Endothelial cell of umbilical vein (primary cell): ENCODE results near the gene OR2A7. TPM values are rescaled to one million over a fixed set of nuclear protein-coding genes. Genes with fewer than 3 reads are reported as not detected.
"Not testable (repeated sequence)": the region's sequence is repeated elsewhere in the genome, so short reads cannot be mapped to it uniquely, and the experiment has no call there.

Experiments used
- BruUV-seq: library from RNA; stranded (reverse); fragments of 400-500 nt; replicated peaks from 2 replicates; lab custom pipeline; 2021; lab: Mats Ljungman, UMichigan
- CTCF ChIA-PET: fragments of 300-600, 350-600 bp; sonication (Branson Sonifier 250); formaldehyde crosslinking; loops from one replicate; lab custom pipeline; 2021; ENCODE audit warnings: antibody characterized with exemption, inconsistent platforms; lab: Charles Lee
- POLR2A ChIA-PET: fragments of 300-600, 350-600 bp; sonication (Branson Sonifier 250); formaldehyde crosslinking; loops from one replicate; lab custom pipeline; 2021; ENCODE audit warnings: antibody characterized with exemption, inconsistent platforms; lab: Charles Lee
- DNase-seq: peaks from one replicate; pipeline ENCODE4 v3.0.0-alpha.2; 2011; ENCODE audit warnings: low read depth, low spot score
- FAIRE-seq: peaks from 2 replicates; lab custom pipeline; 2011; peaks lifted over from hg19 to GRCh38; lab: Jason Lieb, UNC
- H2AFZ ChIP-seq: 2 replicates; pipeline ENCODE4 v1.6.0; 2012; ENCODE audit warnings: low read depth, low read length, control low read depth, inconsistent platforms
- H3K27ac ChIP-seq: 2 replicates; pipeline ENCODE4 v1.5.1; 2011; ENCODE audit warnings: low read depth, mild to moderate bottlenecking, control low read depth, low read length, moderate library complexity; ENCODE audit not compliant: insufficient read depth
- H3K27me3 ChIP-seq, 2 experiments: 2 replicates each; pipeline versions ENCODE4 v1.6.0 to v1.6.1; 2011; ENCODE audit warnings: low read length in 2 of 2, mixed read lengths in 1 of 2; ENCODE audit not compliant: control insufficient read depth in 2 of 2, insufficient read depth in 2 of 2
- H3K36me3 ChIP-seq, 2 experiments: 2 replicates in 1 of 2; 3 replicates in 1 of 2; pipeline ENCODE4 v1.5.1; 2011; ENCODE audit warnings: low read length in 2 of 2, mild to moderate bottlenecking in 1 of 2, moderate library complexity in 1 of 2; ENCODE audit not compliant: control insufficient read depth in 2 of 2, insufficient read depth in 2 of 2; ENCODE audit errors: extremely low read depth in 1 of 2
- H3K4me1 ChIP-seq: 3 replicates; pipeline ENCODE4 v1.5.1; 2011; ENCODE audit warnings: mild to moderate bottlenecking, low read length; ENCODE audit not compliant: control insufficient read depth, insufficient read depth; ENCODE audit errors: extremely low read depth
- H3K4me2 ChIP-seq: 2 replicates; pipeline ENCODE4 v1.6.1; 2011; ENCODE audit warnings: low read length, control low read depth, mixed read lengths; ENCODE audit not compliant: insufficient read depth
- H3K4me3 ChIP-seq, 3 experiments: fragments of 200-600 bp in 1 of 3; sonication (generic), shearing (Covaris generic) in 1 of 3; replicated peaks in 1 of 3; 2 replicates each; pipeline ENCODE4 v1.5.1; 2011 to 2016; ENCODE audit warnings: control low read depth in 3 of 3, low read length in 3 of 3, mild to moderate bottlenecking in 2 of 3, inconsistent platforms in 1 of 3, low read depth in 1 of 3, moderate library complexity in 1 of 3; ENCODE audit not compliant: insufficient read depth in 1 of 3
- H3K79me2 ChIP-seq: 2 replicates; pipeline ENCODE4 v1.6.0; 2012; ENCODE audit warnings: low read length, inconsistent platforms; ENCODE audit not compliant: control insufficient read depth, insufficient read depth
- H3K9ac ChIP-seq: replicated peaks from 2 replicates; pipeline ENCODE3; 2011; ENCODE audit warnings: low read length, control low read depth; ENCODE audit not compliant: insufficient read depth; ENCODE audit errors: extremely low read depth
- H3K9me1 ChIP-seq: replicated peaks from 3 replicates; pipeline ENCODE4 v1.6.0; 2011; ENCODE audit warnings: mild to moderate bottlenecking, low read length; ENCODE audit not compliant: control insufficient read depth, insufficient read depth; ENCODE audit errors: extremely low read depth
- H3K9me3 ChIP-seq: replicated peaks from 2 replicates; pipeline ENCODE4 v1.5.1; 2012; ENCODE audit warnings: low read length, inconsistent platforms; ENCODE audit not compliant: control insufficient read depth, insufficient read depth
- H4K20me1 ChIP-seq: replicated peaks from 2 replicates; pipeline ENCODE3; 2011; ENCODE audit warnings: mild to moderate bottlenecking, low read length; ENCODE audit not compliant: control insufficient read depth, insufficient read depth; ENCODE audit errors: extremely low read depth
- dilution Hi-C: fragments of 300-500 bp; cut with MboI; formaldehyde crosslinking; loops from one replicate; pipeline ENCODE4 v1.15.0; 2019; ENCODE audit warnings: low sequenced_read_pairs; ENCODE audit not compliant: extremely low pct_ligation_motif_present
- intact Hi-C: fragments of 100-400 bp; cut with micrococcal nuclease; formaldehyde crosslinking; loops from one replicate; pipeline ENCODE4 v1.10.0; 2022
- polyA plus RNA-seq, 4 experiments: library from polyadenylated mRNA; depleted of rRNA in 3 of 4; stranded (reverse) in 3 of 4; unstranded in 1 of 4; fragments of >200 nt; gene quantifications; 2 replicates each; pipeline versions ENCODE4 v1.2.1 to v1.2.3, GENCODE V29; 2011 to 2012; ENCODE audit warnings: missing spikeins in 1 of 4
- total RNA-seq: library from RNA; stranded (reverse); gene quantifications from 2 replicates; pipeline ENCODE4 v1.2.3, GENCODE V29; 2021

Gene OR2A7
- total and polyA plus RNA-seq, 2 donors (not counting 3 experiments of a cell fraction or from before 2014, with no cell fraction given): 0.33 TPM; not detected in 1

DNA sequence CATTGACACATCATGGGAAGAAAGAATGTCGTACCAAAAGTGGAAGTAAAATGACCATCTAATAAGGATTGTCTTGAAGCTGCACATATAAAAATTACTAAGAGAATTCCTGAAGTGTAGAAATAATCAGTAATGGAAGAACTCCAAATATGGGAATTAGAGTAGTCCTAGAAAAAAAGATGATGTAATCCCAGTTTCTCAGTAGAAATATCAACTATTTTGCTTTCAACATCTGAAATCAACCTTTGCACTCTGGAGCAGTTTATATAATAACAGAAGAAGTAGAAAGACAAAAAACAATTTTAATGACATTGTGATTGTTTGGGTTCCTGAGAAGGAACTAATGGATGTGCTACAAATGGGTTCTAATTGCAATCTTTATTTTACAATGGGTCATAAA, 31.6 kb downstream of the OR2A7 start:
- H3K4me3 ChIP-seq, H2AFZ ChIP-seq, BruUV-seq, H4K20me1 ChIP-seq, DNase-seq, H3K9me1 ChIP-seq, FAIRE-seq, H3K27me3 ChIP-seq, H3K9me3 ChIP-seq, H3K9ac ChIP-seq, H3K36me3 ChIP-seq, POLR2A ChIA-PET, H3K79me2 ChIP-seq, CTCF ChIA-PET, dilution Hi-C loops, H3K27ac ChIP-seq, H3K4me1 ChIP-seq, H3K4me2 ChIP-seq, intact Hi-C loops: not testable (repeated sequence)

DNA sequence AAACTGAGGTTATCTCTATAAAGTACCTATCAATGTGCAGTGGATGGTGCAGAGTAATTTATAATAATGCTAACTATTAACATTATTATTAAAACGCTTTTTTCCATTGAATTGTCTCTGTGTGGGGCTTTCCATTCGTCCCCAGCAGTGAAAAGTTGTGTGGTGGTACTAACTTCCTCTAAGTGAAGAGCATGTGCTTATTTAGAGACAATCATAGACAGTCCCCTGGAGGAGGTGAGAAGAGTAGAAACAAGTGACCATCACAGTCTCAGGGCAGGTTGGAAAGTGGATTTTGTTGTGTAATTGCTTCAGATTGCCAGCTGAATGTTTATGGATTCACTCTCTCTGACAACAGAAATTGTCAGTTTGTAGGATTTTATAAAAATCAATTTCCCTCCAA, 33.6 kb downstream of the OR2A7 start:
- H3K9me3 ChIP-seq, intact Hi-C loops, H3K27me3 ChIP-seq, H4K20me1 ChIP-seq, DNase-seq, H3K4me2 ChIP-seq, H3K4me3 ChIP-seq, BruUV-seq, H3K36me3 ChIP-seq, H3K9me1 ChIP-seq, H3K79me2 ChIP-seq, FAIRE-seq, dilution Hi-C loops, H3K4me1 ChIP-seq, H2AFZ ChIP-seq, H3K9ac ChIP-seq, POLR2A ChIA-PET, CTCF ChIA-PET, H3K27ac ChIP-seq: not testable (repeated sequence)

DNA sequence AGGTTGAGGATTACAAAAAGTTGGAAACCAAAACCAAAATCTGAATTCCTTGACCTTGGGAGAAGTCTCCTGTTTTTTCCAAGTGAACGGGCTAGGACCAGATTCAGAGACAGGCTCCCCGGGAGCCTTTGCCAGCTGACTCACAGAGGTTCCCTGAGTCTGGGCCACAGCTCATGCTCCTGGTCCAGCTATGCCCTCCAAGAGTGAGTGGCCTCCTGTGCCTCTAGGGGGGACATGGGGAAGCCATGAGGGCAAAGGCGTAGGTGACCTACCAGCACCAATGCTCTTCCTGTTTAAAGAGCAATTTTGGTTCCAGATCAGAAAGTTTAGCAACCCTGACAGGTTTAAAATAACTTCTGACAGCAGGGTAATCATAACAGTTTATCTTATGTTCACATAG, 35.8 kb downstream of the OR2A7 start:
- intact Hi-C loops: not testable (repeated sequence)

DNA sequence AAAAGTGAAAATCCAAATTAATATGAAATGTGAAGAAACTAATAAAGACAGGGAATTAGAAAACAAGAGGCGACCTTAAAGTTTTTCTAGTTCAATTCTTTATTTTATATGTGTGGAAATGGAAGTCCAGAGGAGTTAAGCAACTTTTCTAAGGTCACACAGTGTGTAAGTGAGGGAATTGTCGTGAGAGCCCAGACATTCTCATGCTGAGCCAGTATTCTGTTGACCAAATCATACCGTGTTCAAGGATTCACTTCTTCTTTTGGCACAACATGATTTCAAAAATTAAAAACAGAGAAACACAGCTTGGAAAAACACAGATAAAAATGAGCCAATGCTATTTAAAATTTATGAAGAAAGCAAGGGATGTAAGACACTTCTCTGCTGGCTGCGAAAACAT, 37.7 kb downstream of the OR2A7 start:
- dilution Hi-C loops, intact Hi-C loops, CTCF ChIA-PET: not testable (repeated sequence)

More for the DNA sequence above, 35.8 kb downstream of the OR2A7 start:
- CTCF ChIA-PET, H4K20me1 ChIP-seq, BruUV-seq, FAIRE-seq, H3K27ac ChIP-seq, H3K9me1 ChIP-seq, H3K4me2 ChIP-seq, H3K9ac ChIP-seq, H3K36me3 ChIP-seq, POLR2A ChIA-PET, dilution Hi-C loops, H3K4me3 ChIP-seq, DNase-seq, H3K79me2 ChIP-seq, H3K4me1 ChIP-seq, H3K9me3 ChIP-seq, H2AFZ ChIP-seq, H3K27me3 ChIP-seq: not testable (repeated sequence)

More for the DNA sequence above, 37.7 kb downstream of the OR2A7 start:
- H3K4me2 ChIP-seq, H4K20me1 ChIP-seq, H3K79me2 ChIP-seq, H3K4me1 ChIP-seq, DNase-seq, H3K9me1 ChIP-seq, H2AFZ ChIP-seq, POLR2A ChIA-PET, BruUV-seq, H3K4me3 ChIP-seq, H3K9me3 ChIP-seq, H3K9ac ChIP-seq, H3K27ac ChIP-seq, FAIRE-seq, H3K27me3 ChIP-seq, H3K36me3 ChIP-seq: not testable (repeated sequence)
